ENCODE measurements around the gene GPR153. TPM values are rescaled to one million over a fixed set of nuclear protein-coding genes. Genes with fewer than 3 reads are reported as not detected.

GPR153 gene
- total and polyA plus RNA-seq, 2 of the 8 experiments (the other 6 are each of a cell fraction or from before 2014, with no cell fraction given), result 5.7 to 8.1 TPM

- Histone ChIP-seq H3K27ac (ENCODE audit: low read depth, low read length) (no peak overlapping the region), H3K4me1 (replicated peaks in 1 of 4; ENCODE audit: control insufficient read depth in 3 of 4, insufficient read depth in 4 of 4, low read length in 3 of 4) (no peaks in the 10 kb centered on the region), H2AFZ (ENCODE audit: low read length) (no peak overlapping the region), H3K79me2 (ENCODE audit: control insufficient read depth in 1 of 2, insufficient read depth in 2 of 2, low read length in 2 of 2) (no peaks in the 10 kb centered on the region; a peak in 1 of 4 replicates), H3K27me3 (replicated peaks in 1 of 4; ENCODE audit: control insufficient read depth in 3 of 4, extremely low read depth in 1 of 4, insufficient read depth in 3 of 4, low read length in 3 of 4) (no peaks in the 10 kb centered on the region), H3K4ac (replicated peaks; ENCODE audit: insufficient read length, low read depth, low read length) (no peak overlapping the region), H3K14ac (ENCODE audit: insufficient read length) (no peak overlapping the region), H3K4me2 (ENCODE audit: insufficient read depth in 1 of 2, low read depth in 2 of 2, low read length in 2 of 2) (no peak overlapping the region), H3K56ac (replicated peaks; ENCODE audit: insufficient read length, low read depth, low read length) (no peak overlapping the region), H3K79me1 (ENCODE audit: low read depth, low read length) (peaks cover 6% of the 10 kb centered on the region), H3K23ac (ENCODE audit: insufficient read length) (no peak overlapping the region), H2BK5ac (ENCODE audit: low read depth, low read length) (0 out of 2 replicates have a peak overlapping the region, but pooled peaks have one; percentile 8), H2BK120ac (replicated peaks; ENCODE audit: low read depth, low read length) (no peak overlapping the region), H2AK5ac (ENCODE audit: low read depth, low read length) (no peak overlapping the region), H2BK15ac (ENCODE audit: low read length) (no peak overlapping the region), H4K20me1 (replicated peaks in 1 of 2; ENCODE audit: control insufficient read depth in 1 of 2, insufficient read depth in 2 of 2, low read length in 2 of 2) (peaks cover 0 to 7% of the 10 kb centered on the region in 2 experiments), H4K91ac (replicated peaks; ENCODE audit: insufficient read length, low read length) (no peak overlapping the region), H3K36me3 (ENCODE audit: control insufficient read depth in 2 of 4, insufficient read depth in 4 of 4, low read length in 3 of 4) (no peaks in the 10 kb centered on the region), H4K8ac (ENCODE audit: extremely low read depth, insufficient read depth, low read length) (peak overlapping the region; percentile 46; the same call in 1 of the 2 replicates), H2BK12ac (ENCODE audit: low read depth, low read length) (no peak overlapping the region), H4K5ac (ENCODE audit: insufficient read length, low read depth, low read length) (no peak overlapping the region), H3K23me2 (ENCODE audit: low read depth, low read length) (no peaks in the 10 kb centered on the region), H3K9ac (replicated peaks in 1 of 4; ENCODE audit: extremely low read depth in 1 of 4, low read depth in 3 of 4, low read length in 3 of 4) (no peak overlapping the region), H2BK20ac (ENCODE audit: low read length) (no peak overlapping the region), H3K18ac (ENCODE audit: extremely low read depth, low read length) (no peak overlapping the region), H3K9me3 (ENCODE audit: insufficient read depth in 2 of 2, low read depth in 1 of 2, low read length in 1 of 2) (no peaks in the 10 kb centered on the region), H3K4me3 (ENCODE audit: extremely low read depth in 1 of 4, insufficient read depth in 2 of 4, low read depth in 3 of 4, low read length in 4 of 4) (no peak overlapping the region)
- ChIA-PET POLR2A (ENCODE audit: partially characterized antibody) (no interaction called here), CTCF (ENCODE audit: partially characterized antibody) (interaction anchor here (0.7 to 2.5 kb wide), 8 partner anchors 9 to 123 kb away, joined by 3 to 7 read pairs (median 3); no protein-coding TSS in a partner anchor)
- DNase-seq (ENCODE audit: low read depth in 1 of 2, low spot score in 2 of 2), result no peak
- TF ChIP-seq SRF (IDR thresholded peaks at IDR 0.05; ENCODE audit: low read depth, low read length), result no peak
- TF ChIP-seq BACH1 (IDR thresholded peaks at IDR 0.05; ENCODE audit: low read length), result no peak
- peak in 1 of 3 experiments; percentile 11; a peak in 1 of 4 replicates for TF ChIP-seq CTCF (IDR thresholded peaks at IDR 0.05; ENCODE audit: control extremely low read depth in 1 of 3, insufficient read depth in 1 of 3, low read depth in 1 of 3, low read length in 3 of 3)
- WGBS, 2 experiments (ENCODE audit: extremely low coverage in 1 of 2, insufficient coverage in 1 of 2, insufficient read length in 1 of 2, insufficient replicate concordance in 2 of 2, low coverage in 1 of 2, low lambda C conversion rate in 2 of 2, missing lambda C conversion rate in 1 of 2), result 93% methylated on average over 31 of the region's 32 CpGs; no CpG with 5 or more reads in 1 of the 2 experiments
- no peak for FAIRE-seq
Measured at GRCh38 chr1:6300342-6301048, 39.6 kb upstream of the GPR153 start.

Measured in H1 (cell line).